ENCODE data around the gene SH3RF1.

GRCh38 chr4:169226565-169226964 is 44.2 kb downstream of the SH3RF1 start:
- TF ChIP-seq, protein P1, sequence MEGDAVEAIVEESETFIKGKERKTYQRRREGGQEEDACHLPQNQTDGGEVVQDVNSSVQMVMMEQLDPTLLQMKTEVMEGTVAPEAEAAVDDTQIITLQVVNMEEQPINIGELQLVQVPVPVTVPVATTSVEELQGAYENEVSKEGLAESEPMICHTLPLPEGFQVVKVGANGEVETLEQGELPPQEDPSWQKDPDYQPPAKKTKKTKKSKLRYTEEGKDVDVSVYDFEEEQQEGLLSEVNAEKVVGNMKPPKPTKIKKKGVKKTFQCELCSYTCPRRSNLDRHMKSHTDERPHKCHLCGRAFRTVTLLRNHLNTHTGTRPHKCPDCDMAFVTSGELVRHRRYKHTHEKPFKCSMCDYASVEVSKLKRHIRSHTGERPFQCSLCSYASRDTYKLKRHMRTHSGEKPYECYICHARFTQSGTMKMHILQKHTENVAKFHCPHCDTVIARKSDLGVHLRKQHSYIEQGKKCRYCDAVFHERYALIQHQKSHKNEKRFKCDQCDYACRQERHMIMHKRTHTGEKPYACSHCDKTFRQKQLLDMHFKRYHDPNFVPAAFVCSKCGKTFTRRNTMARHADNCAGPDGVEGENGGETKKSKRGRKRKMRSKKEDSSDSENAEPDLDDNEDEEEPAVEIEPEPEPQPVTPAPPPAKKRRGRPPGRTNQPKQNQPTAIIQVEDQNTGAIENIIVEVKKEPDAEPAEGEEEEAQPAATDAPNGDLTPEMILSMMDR (IDR thresholded peaks at IDR 0.05): no peak
- no peak for TF ChIP-seq POLR2A (IDR thresholded peaks at IDR 0.05)
- TF ChIP-seq EP300 (IDR thresholded peaks at IDR 0.05): no peak

Data from sigmoid colon (tissue), 4 donors.